Measurements from ENCODE around the gene PILRB. TPM values are rescaled to one million over a fixed set of nuclear protein-coding genes. Genes with fewer than 3 reads are reported as not detected.
"Not testable (repeated sequence)": the region's sequence is repeated elsewhere in the genome, so short reads cannot be mapped to it uniquely, and the experiment has no call there.

PILRB gene
- total and polyA plus RNA-seq, 7 donors: 4.9 to 65.6 (median 34.2) TPM

DNA sequence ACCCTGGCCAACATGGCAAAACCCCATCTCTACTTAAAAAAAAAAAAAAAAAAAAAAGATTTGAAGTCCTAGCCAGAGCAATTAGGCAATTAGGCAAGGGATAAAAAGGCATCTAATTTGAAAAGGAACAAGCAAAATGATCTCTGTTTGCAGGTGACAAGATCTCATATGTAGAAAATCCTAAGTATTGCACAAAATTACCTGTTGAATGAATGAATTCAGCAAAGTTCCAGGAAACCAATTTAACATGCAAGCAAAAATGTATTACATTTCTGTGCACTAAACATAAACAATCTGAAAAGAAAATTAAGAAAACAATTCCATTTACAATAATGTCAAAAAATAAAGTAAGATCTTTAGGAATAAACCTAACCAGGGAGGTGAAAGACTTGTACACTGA, 5.2 kb downstream of the PILRB start:
- Histone ChIP-seq H3K9me3 (no peaks in the 10 kb centered on the region), H3K36me3 (peaks cover 29 to 68% (median 35%) of the 10 kb centered on the region in 4 donors), H3K4me3 (no peak overlapping the region), H3K4me1 (no peaks in the 10 kb centered on the region), H3K27me3 (no peaks in the 10 kb centered on the region), H3K27ac (no peak overlapping the region)
- no peak for DNase-seq
- TF ChIP-seq POLR2AphosphoS5 (IDR thresholded peaks at IDR 0.05) (no peak), EP300 (IDR thresholded peaks at IDR 0.05) (no peak), POLR2A (IDR thresholded peaks at IDR 0.05) (no peak)
- TF ChIP-seq, protein P1, sequence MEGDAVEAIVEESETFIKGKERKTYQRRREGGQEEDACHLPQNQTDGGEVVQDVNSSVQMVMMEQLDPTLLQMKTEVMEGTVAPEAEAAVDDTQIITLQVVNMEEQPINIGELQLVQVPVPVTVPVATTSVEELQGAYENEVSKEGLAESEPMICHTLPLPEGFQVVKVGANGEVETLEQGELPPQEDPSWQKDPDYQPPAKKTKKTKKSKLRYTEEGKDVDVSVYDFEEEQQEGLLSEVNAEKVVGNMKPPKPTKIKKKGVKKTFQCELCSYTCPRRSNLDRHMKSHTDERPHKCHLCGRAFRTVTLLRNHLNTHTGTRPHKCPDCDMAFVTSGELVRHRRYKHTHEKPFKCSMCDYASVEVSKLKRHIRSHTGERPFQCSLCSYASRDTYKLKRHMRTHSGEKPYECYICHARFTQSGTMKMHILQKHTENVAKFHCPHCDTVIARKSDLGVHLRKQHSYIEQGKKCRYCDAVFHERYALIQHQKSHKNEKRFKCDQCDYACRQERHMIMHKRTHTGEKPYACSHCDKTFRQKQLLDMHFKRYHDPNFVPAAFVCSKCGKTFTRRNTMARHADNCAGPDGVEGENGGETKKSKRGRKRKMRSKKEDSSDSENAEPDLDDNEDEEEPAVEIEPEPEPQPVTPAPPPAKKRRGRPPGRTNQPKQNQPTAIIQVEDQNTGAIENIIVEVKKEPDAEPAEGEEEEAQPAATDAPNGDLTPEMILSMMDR (IDR thresholded peaks at IDR 0.05): no peak
- intact Hi-C loops (cut with DNase I): no loop called here

DNA sequence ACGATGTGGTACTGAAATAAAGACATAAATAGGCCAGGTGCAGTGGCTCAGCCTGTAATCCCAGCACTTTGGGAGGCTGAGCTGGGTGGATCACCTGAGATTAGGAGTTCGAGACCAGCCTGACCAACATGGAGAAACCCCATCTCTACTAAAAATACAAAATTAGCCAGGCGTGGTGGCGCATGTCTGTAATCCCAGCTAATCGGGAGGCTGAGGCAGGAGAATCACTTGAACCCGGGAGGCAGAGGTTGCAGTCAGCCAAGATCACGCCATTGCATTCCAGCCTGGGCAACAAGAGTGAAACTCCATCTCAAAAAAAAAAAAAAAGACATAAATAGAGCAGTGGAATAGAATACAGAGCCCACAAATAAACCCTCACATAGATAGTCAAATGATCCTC, 5.9 kb downstream of the PILRB start:
- H3K36me3 ChIP-seq: peaks cover 23 to 65% (median 28%) of the 10 kb centered on the region in 4 donors
- H3K27me3 ChIP-seq; H3K4me1 ChIP-seq; H3K27ac ChIP-seq; H3K9me3 ChIP-seq; H3K4me3 ChIP-seq; DNase-seq; intact Hi-C loops (cut with DNase I): not testable (repeated sequence)
- 95 to 98% methylated on average over 7 of the region's 7 CpGs for WGBS, 2 donors

DNA sequence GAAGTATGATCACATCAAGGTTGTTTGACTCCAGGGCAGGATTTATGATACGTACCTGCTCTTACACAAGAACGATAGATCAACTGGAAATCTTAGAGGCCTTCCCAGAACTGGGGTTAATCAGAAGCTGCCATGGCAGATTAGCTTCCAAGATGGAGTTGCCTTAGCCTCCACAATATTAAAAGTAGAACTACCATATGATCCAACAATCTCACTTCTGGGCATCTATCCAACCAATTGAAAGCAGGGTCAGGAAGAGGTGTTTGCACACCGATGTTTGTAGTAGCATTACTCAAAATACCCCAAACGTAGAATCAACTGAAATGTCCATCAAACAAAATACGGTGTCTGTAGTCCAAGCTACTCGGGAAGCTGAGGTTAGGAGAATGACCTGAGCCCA, 6.6 kb downstream of the PILRB start:
- Histone ChIP-seq H3K36me3 (peaks cover 16 to 59% (median 21%) of the 10 kb centered on the region in 4 donors), H3K9me3 (no peaks in the 10 kb centered on the region), H3K27me3 (no peaks in the 10 kb centered on the region), H3K4me3 (no peak overlapping the region), H3K27ac (no peak overlapping the region), H3K4me1 (no peaks in the 10 kb centered on the region)
- no peak for DNase-seq
- intact Hi-C loops (cut with DNase I): no loop called here
- 91 to 93% methylated on average over 6 of the region's 6 CpGs for WGBS, 2 donors
- TF ChIP-seq POLR2A (IDR thresholded peaks at IDR 0.05) (no peak), POLR2AphosphoS5 (IDR thresholded peaks at IDR 0.05) (no peak), EP300 (IDR thresholded peaks at IDR 0.05) (no peak)
- TF ChIP-seq, protein P1 (IDR thresholded peaks at IDR 0.05): no peak

DNA sequence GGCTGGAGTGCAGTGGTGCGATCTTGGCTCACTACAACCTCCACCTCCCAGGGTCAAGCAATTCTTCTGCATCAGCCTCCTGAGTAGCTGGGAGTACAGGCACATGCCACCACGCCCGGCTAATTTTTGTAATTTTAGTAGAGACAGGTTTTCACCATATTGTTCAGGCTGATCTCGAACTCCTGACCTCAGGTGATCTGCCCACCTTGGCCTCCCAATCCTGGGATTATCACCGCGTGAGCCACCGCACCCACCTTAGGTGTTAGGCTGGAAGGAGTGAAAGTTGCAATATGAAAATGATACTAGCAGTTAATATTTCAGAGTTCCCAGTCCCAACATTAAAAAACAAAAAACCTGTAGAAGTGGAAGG, 8.1 kb downstream of the PILRB start:
- H3K9me3 ChIP-seq; H3K27me3 ChIP-seq; intact Hi-C loops (cut with DNase I); H3K4me1 ChIP-seq; DNase-seq; H3K27ac ChIP-seq; H3K4me3 ChIP-seq: not testable (repeated sequence)
- peaks cover 2 to 44% (median 12%) of the 10 kb centered on the region in 4 donors for H3K36me3 ChIP-seq
- WGBS, 2 donors: 89 to 92% methylated on average over 7 of the region's 7 CpGs

DNA sequence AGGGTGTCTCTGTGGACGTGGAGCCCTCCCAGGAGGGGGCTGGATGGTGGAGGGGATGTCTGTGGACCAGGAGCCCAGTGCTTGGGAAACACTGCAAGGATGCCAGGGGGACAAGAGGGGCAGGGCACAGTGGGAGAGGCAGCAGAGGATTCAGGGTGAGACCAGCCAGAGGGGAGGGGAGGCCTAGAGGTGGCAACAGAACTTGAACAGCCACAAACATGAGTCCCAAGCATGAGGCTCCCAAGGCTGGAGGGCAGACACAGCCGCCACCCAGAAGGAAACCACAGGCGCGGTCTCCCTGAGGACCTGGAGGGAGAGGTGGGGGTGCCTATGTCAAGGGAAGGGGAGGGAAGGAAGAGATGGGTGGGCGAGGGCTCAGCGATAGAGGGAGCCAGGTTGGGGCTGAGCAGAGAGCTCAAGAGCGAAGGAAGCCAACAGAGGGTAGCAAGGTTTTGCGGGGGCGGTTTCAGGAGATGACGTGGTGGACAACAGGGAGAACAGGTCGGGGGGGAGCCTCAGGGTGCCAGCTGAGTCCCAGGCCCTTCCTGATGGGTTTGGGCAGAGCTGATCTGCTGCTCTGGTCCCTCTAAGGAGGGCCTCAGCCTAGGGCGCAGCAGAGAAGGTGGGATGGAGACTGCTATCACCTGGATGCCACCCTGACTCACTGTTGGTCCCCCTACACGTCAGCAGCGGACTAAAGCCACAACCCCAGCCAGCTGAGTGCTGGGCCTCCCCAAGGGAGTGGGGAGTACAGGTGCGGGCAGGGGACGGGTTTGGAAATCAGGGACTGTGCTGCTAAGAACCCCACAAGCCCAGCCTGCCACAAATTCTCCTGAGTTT, 8.7 kb downstream of the PILRB start:
- Histone ChIP-seq H3K27me3 (no peaks in the 10 kb centered on the region), H3K27ac (no peak overlapping the region), H3K4me3 (no peak overlapping the region), H3K36me3 (peaks cover 1 to 37% (median 9%) of the 10 kb centered on the region in 4 donors), H3K9me3 (no peaks in the 10 kb centered on the region), H3K4me1 (no peaks in the 10 kb centered on the region)
- no peak for TF ChIP-seq POLR2A (IDR thresholded peaks at IDR 0.05)
- TF ChIP-seq POLR2AphosphoS5 (IDR thresholded peaks at IDR 0.05): no peak
- no peak for TF ChIP-seq EP300 (IDR thresholded peaks at IDR 0.05)
- TF ChIP-seq, protein P1 (IDR thresholded peaks at IDR 0.05): no peak
- no peak for DNase-seq
- 74 to 87% methylated on average over 16 of the region's 16 CpGs for WGBS, 2 donors
- intact Hi-C loops (cut with DNase I): no loop called here

DNA sequence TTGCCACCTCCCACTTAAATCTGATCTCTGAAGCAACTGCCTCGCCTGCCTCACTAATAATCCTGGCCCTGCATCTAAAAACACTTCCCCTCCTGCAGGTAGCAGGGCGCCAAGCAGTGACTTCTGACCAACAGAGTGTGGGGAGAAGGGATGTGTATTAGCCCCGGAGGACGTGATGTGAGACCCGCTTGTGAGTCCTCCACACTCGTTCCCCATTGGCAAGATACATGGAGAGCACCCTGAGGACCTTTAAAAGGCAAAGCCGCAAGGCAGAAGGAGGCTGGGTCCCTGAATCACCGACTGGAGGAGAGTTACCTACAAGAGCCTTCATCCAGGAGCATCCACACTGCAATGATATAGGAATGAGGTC, 9.3 kb downstream of the PILRB start:
- 91 to 93% methylated on average over 8 of the region's 8 CpGs for WGBS, 2 donors
- no peak for TF ChIP-seq POLR2A (IDR thresholded peaks at IDR 0.05)
- no peak for TF ChIP-seq POLR2AphosphoS5 (IDR thresholded peaks at IDR 0.05)
- TF ChIP-seq, protein P1 (IDR thresholded peaks at IDR 0.05): no peak
- no peak for TF ChIP-seq EP300 (IDR thresholded peaks at IDR 0.05)
- Histone ChIP-seq H3K4me3 (no peak overlapping the region), H3K27ac (no peak overlapping the region), H3K36me3 (peaks cover 0 to 31% (median 3%) of the 10 kb centered on the region in 4 donors), H3K4me1 (peaks cover 0 to 5% (median 2%) of the 10 kb centered on the region in 4 donors), H3K9me3 (no peaks in the 10 kb centered on the region), H3K27me3 (no peaks in the 10 kb centered on the region)
- intact Hi-C loops (cut with DNase I): no loop called here
- DNase-seq: no peak
